IPS DF 6.9 (cell line): Measurements from ENCODE around the gene KRT81.

Experiments
- DNase-seq: peaks from one replicate; pipeline ENCODE4 v3.0.0-alpha.2; 2013; ENCODE audit warnings: low read depth, low spot score
- H3K27ac ChIP-seq: one replicate; pipeline ENCODE4 v1.5.1; 2013; ENCODE audit warnings: low read length, control low read depth
- H3K27me3 ChIP-seq: 2 replicates; pipeline ENCODE4 v1.6.1; 2013; ENCODE audit warnings: mild to moderate bottlenecking, low read length; ENCODE audit not compliant: control insufficient read depth, insufficient read depth
- H3K36me3 ChIP-seq: 2 replicates; pipeline ENCODE4 v1.6.1; 2013; ENCODE audit warnings: low read length; ENCODE audit not compliant: control insufficient read depth, insufficient read depth
- H3K4me1 ChIP-seq: 2 replicates; pipeline ENCODE4 v1.6.1; 2013; ENCODE audit warnings: low read length; ENCODE audit not compliant: control insufficient read depth, insufficient read depth
- H3K4me3 ChIP-seq: 2 replicates; pipeline ENCODE4 v1.5.1; 2013; ENCODE audit warnings: mild to moderate bottlenecking, low read length
- H3K9me3 ChIP-seq: 2 replicates; pipeline ENCODE4 v1.6.1; 2013; ENCODE audit warnings: low read length, inconsistent platforms; ENCODE audit not compliant: control insufficient read depth, insufficient read depth
- WGBS: extraction: QIAGEN DNeasy Blood & Tissue Kit; methylation state at CpG from one replicate; pipeline ENCODE4 v1.1.7; 2013; ENCODE audit warnings: mixed read lengths, missing lambda C conversion rate; ENCODE audit not compliant: insufficient read length, insufficient coverage; 5-methylcytosine and 5-hydroxymethylcytosine counted together

KRT81 gene

GRCh38 chr12:52291267-52291935 lies at the start of gene KRT81:
Gene KRT81 (minus strand): TSS chr12:52291534. CDS start chr12:52291465, 69 bp downstream.
- Histone ChIP-seq H3K9me3 (no peaks in the 10 kb centered on the region), H3K36me3 (no peaks in the 10 kb centered on the region), H3K27me3 (no peaks in the 10 kb centered on the region), H3K27ac (no peak within 1 kb of the TSS), H3K4me3 (no peak within 1 kb of the TSS), H3K4me1 (peaks cover 1% of the 10 kb centered on the region; the same call in 1 of the 2 replicates)
- WGBS = no CpG with 5 or more reads among the region's 32 CpGs
- DNase-seq = no peak

DNA sequence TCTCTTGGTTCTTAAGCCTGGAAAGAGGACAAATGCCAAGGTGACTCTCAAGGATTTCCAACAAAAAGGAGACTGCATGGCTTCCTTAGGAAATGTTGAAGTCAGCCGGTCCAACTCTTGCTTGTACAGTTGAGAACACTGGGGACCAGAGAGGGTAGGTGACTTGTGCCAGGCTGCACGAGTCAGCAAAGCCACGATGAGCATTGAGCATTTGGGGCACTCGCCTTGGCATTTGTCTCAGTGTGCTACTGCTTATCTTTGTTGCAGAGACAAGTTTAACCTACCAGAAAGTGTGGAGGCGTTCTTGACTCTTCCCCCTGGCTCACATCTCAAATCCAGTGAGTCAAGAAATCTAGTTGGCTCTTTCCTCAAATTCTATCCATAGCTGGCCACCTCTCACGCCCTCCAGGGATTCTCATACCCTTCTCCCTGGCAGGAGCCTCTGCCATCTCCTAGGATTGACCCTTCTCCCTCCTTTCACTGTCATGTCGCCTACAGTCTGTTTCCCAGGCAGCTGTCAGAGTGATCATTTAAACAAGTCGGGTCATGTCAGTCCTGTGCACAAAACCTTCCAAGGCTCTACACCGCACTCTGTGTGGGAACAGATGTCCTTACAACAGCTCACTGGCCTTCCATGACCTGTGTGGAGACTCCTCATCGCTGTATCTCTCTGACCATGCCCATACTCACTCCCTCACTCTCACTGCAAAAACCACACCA lies 47.1 kb upstream of the KRT81 start:
- Histone ChIP-seq H3K9me3 (no peaks in the 10 kb centered on the region; the same call in 1 of the 2 replicates), H3K4me1 (no peaks in the 10 kb centered on the region), H3K27ac (no peak overlapping the region), H3K4me3 (no peak overlapping the region), H3K36me3 (no peaks in the 10 kb centered on the region), H3K27me3 (no peaks in the 10 kb centered on the region)
- no CpG with 5 or more reads among the region's 10 CpGs for WGBS
- no peak for DNase-seq

DNA sequence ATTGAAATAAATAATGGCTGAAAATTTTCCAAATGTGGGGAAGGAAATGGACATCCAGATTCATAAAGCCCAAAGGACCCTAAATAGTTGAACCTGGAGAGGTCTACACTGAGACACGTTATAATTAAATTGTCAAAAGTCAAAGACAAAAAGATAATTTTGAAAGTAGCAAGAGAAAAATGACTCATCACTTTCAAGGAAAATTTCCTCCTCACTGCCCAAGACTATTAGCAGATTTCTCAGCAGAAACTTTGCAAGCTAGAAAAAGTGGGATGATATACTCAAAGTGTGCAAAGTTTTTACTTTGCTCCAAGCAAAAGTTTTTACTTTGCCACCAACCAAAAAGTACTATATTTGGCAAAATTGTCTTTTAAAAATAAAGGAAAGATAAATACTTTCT lies 45.7 kb upstream of the KRT81 start:
- H3K4me1 ChIP-seq = no peaks in the 10 kb centered on the region
- H3K27ac ChIP-seq = no peak overlapping the region
- H3K9me3 ChIP-seq = no peaks in the 10 kb centered on the region; the same call in 1 of the 2 replicates
- H3K4me3 ChIP-seq = no peak overlapping the region
- H3K27me3 ChIP-seq = no peaks in the 10 kb centered on the region
- WGBS = no CpG with 5 or more reads among the region's 1 CpG
- DNase-seq = no peak
- H3K36me3 ChIP-seq = no peaks in the 10 kb centered on the region

- no peaks in the 10 kb centered on the region for H3K4me1 ChIP-seq
- H3K4me3 ChIP-seq = no peak overlapping the region
- DNase-seq = no peak
- no peaks in the 10 kb centered on the region for H3K27me3 ChIP-seq
- H3K36me3 ChIP-seq = no peaks in the 10 kb centered on the region
- no peak overlapping the region for H3K27ac ChIP-seq
- no peaks in the 10 kb centered on the region; the same call in 1 of the 2 replicates for H3K9me3 ChIP-seq
- no CpG with 5 or more reads among the region's 2 CpGs for WGBS
These were observed 45.3 kb upstream of the KRT81 start for GRCh38 chr12:52336641-52337040.

DNA sequence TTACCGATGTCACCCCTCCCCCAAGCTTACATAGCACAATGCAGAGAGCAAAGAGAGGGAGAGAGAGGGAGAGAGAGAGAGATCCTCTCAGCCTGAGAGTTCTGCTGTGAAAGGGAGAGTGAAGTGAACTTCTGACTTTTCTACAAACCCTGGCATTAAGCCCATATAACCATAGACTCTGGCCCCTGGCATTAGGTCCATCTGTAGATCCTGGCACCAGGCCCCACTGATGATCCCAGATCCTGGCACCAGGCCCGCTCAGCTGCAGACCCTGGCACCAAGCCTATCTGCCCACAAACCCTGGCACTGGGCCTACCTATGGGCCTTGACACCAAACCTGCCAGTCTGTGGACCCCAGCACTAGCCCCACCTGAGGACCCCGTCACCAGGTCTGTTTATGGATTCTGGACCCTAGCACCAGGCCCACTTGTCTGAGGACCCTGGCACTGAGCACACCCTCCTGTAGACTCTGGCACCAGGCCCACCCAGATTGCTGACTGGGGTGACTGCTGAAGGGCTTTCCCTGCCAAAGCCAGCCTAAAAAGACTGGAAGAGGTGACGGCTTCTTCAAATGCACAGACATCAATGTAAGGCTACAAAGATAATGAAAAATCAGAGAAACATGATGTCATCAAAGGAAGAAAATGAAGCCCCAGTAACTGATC lies 44.4 kb upstream of the KRT81 start:
- no CpG with 5 or more reads among the region's 4 CpGs for WGBS

GRCh38 chr12:52334185-52334584 lies 42.9 kb upstream of the KRT81 start:
- no peak for DNase-seq
- Histone ChIP-seq H3K4me1 (no peaks in the 10 kb centered on the region), H3K27me3 (no peaks in the 10 kb centered on the region), H3K9me3 (no peaks in the 10 kb centered on the region; the same call in 1 of the 2 replicates), H3K4me3 (no peak overlapping the region), H3K27ac (no peak overlapping the region), H3K36me3 (no peaks in the 10 kb centered on the region)
- no CpG with 5 or more reads among the region's 3 CpGs for WGBS

More for the DNA sequence above, 44.4 kb upstream of the KRT81 start:
- H3K27me3 ChIP-seq = no peaks in the 10 kb centered on the region
- H3K4me1 ChIP-seq = no peaks in the 10 kb centered on the region
- no peak overlapping the region for H3K4me3 ChIP-seq
- no peak for DNase-seq
- no peak overlapping the region for H3K27ac ChIP-seq
- H3K9me3 ChIP-seq = no peaks in the 10 kb centered on the region; the same call in 1 of the 2 replicates
- H3K36me3 ChIP-seq = no peaks in the 10 kb centered on the region

DNA sequence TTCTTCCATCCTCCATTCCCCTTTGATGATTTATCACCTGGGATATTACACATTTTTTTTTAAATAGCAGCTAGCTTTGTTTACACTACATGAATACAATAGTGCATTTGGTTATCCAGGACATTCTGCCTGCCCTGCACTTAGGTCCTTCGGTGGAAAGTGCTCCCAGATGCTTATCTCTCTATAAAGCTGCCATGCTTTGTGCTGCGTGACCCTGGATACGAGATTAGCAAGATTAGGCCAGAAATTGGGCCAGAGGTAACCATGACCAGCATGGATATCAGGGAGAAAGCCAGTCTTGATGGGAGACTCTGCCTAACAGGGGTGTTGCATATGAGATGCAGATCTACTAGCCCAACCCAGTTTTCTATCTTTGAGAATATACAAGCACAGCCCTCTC lies 42.0 kb upstream of the KRT81 start:
- no peaks in the 10 kb centered on the region; the same call in 1 of the 2 replicates for H3K9me3 ChIP-seq
- DNase-seq = no peak
- no peaks in the 10 kb centered on the region for H3K27me3 ChIP-seq
- no CpG with 5 or more reads among the region's 3 CpGs for WGBS
- no peak overlapping the region for H3K27ac ChIP-seq
- H3K4me3 ChIP-seq = no peak overlapping the region
- H3K4me1 ChIP-seq = no peaks in the 10 kb centered on the region
- no peaks in the 10 kb centered on the region for H3K36me3 ChIP-seq

- Histone ChIP-seq H3K4me3 (no peak overlapping the region), H3K9me3 (no peaks in the 10 kb centered on the region; the same call in 1 of the 2 replicates), H3K27ac (no peak overlapping the region), H3K27me3 (no peaks in the 10 kb centered on the region), H3K36me3 (no peaks in the 10 kb centered on the region), H3K4me1 (no peaks in the 10 kb centered on the region)
- WGBS = no CpG with 5 or more reads among the region's 1 CpG
- DNase-seq = no peak
These were observed 41.0 kb upstream of the KRT81 start for GRCh38 chr12:52332381-52332780.

DNA sequence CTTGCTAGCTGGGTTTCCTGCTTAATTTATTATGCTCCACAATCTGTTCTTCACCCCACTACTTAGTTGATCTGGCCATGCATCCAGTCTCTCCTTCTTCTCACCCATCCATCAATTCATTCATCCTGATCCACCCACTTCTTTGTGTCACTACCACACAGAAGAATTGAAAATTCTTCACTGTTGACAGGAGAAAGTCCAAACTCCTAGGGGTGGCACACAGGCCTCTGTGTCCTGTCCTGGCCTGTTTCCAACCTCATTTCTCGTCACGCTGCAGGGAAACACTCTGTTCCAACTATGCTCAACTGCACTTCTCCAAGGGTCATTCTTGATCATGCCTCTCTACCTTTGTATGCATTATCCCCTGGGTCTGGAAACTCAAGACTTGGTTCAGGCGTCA lies 40.5 kb upstream of the KRT81 start:
- no peak overlapping the region for H3K4me3 ChIP-seq
- H3K9me3 ChIP-seq = no peaks in the 10 kb centered on the region; the same call in 1 of the 2 replicates
- H3K4me1 ChIP-seq = no peaks in the 10 kb centered on the region
- no CpG with 5 or more reads among the region's 3 CpGs for WGBS
- no peak for DNase-seq
- H3K27ac ChIP-seq = no peak overlapping the region
- no peaks in the 10 kb centered on the region for H3K36me3 ChIP-seq
- H3K27me3 ChIP-seq = no peaks in the 10 kb centered on the region

DNA sequence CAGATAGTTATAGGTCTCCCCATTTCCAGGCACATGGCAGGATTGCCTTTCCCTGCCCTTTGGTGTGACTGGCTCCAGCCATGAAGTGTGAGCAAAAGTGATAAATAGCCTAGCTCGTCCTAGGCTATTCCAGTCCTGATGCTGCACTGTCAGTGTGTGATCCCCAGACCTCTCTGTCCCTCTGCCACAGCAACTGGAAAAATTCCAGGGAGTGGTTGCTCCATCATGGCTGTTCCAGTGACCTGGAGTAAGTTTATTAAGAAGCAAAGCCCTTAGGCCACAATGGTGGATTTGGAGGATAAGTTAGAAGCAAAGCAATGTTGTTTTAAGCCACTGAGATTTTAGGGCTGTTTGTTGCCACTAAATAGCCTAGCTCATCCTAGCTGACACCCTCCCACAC lies 39.7 kb upstream of the KRT81 start:
- WGBS = no CpG with 5 or more reads among the region's 1 CpG
- Histone ChIP-seq H3K9me3 (no peaks in the 10 kb centered on the region; the same call in 1 of the 2 replicates), H3K36me3 (no peaks in the 10 kb centered on the region), H3K27ac (no peak overlapping the region), H3K4me1 (no peaks in the 10 kb centered on the region), H3K27me3 (no peaks in the 10 kb centered on the region), H3K4me3 (no peak overlapping the region)
- DNase-seq = no peak
